Measurements from ENCODE around the gene DNPH1. TPM values are rescaled to one million over a fixed set of nuclear protein-coding genes. Genes with fewer than 3 reads are reported as not detected.

DNPH1 gene
- polyA plus RNA-seq, 3 donors = 31.9 to 55.4 (median 42.7) TPM

- peaks cover 69 to 73% of the 10 kb centered on the region in 2 donors for H3K36me3 ChIP-seq (replicated peaks in 1 of 2; ENCODE audit: control insufficient read depth in 1 of 2, insufficient read depth in 2 of 2, low read length in 2 of 2)
- H2AFZ ChIP-seq (ENCODE audit: insufficient read depth, low read depth, low read length, poor library complexity, severe bottlenecking) = no peak overlapping the region
- no peak overlapping the region for H3K9ac ChIP-seq (ENCODE audit: insufficient read depth, low read length, poor library complexity, severe bottlenecking)
- H3K36me3 Mint-ChIP-seq = peaks cover 62 to 75% of the 10 kb centered on the region in 2 donors
- H3K4me3 Mint-ChIP-seq = no peak overlapping the region
- H3K4me3 ChIP-seq (replicated peaks in 1 of 3; ENCODE audit: low read depth in 2 of 3, low read length in 3 of 3) = no peak overlapping the region
- TF ChIP-seq, protein P1, sequence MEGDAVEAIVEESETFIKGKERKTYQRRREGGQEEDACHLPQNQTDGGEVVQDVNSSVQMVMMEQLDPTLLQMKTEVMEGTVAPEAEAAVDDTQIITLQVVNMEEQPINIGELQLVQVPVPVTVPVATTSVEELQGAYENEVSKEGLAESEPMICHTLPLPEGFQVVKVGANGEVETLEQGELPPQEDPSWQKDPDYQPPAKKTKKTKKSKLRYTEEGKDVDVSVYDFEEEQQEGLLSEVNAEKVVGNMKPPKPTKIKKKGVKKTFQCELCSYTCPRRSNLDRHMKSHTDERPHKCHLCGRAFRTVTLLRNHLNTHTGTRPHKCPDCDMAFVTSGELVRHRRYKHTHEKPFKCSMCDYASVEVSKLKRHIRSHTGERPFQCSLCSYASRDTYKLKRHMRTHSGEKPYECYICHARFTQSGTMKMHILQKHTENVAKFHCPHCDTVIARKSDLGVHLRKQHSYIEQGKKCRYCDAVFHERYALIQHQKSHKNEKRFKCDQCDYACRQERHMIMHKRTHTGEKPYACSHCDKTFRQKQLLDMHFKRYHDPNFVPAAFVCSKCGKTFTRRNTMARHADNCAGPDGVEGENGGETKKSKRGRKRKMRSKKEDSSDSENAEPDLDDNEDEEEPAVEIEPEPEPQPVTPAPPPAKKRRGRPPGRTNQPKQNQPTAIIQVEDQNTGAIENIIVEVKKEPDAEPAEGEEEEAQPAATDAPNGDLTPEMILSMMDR (IDR thresholded peaks at IDR 0.05) = no peak
- WGBS (ENCODE audit: insufficient coverage) = 98% methylated on average over 8 of the region's 10 CpGs
- no peak overlapping the region for H3K27ac ChIP-seq (ENCODE audit: low read depth in 1 of 2, low read length in 2 of 2)
- no peaks in the 10 kb centered on the region for H3K9me3 ChIP-seq (replicated peaks in 1 of 2; ENCODE audit: control insufficient read depth in 1 of 2, insufficient read depth in 1 of 2, low read length in 2 of 2)
- no peaks in the 10 kb centered on the region for H3K79me2 ChIP-seq (ENCODE audit: insufficient read depth, low read length)
- H3K27me3 Mint-ChIP-seq (ENCODE audit: low read depth in 3 of 3) = peaks cover 0 to under 1% (median 0%) of the 10 kb centered on the region in 3 donors
- no peaks in the 10 kb centered on the region for H4K20me1 ChIP-seq (ENCODE audit: insufficient read depth, low read length)
- H3K27me3 ChIP-seq (ENCODE audit: control insufficient read depth in 2 of 2, insufficient read depth in 2 of 2, low read length in 2 of 2) = no peaks in the 10 kb centered on the region
- peaks cover under 1 to 3% of the 10 kb centered on the region in 2 donors for H3K4me1 ChIP-seq (ENCODE audit: control insufficient read depth in 1 of 2, insufficient read depth in 2 of 2, low read length in 2 of 2)
- H3K4me1 Mint-ChIP-seq = peaks cover 14% of the 10 kb centered on the region
- peak overlapping the region in 2 of 7 donors; percentile 37 to 40 for H3K27ac Mint-ChIP-seq
- DNase-seq = no peak
- no peak overlapping the region for H3K4me2 ChIP-seq (replicated peaks; ENCODE audit: extremely low read depth, low read length, poor library complexity, severe bottlenecking)
- intact Hi-C loops (cut with micrococcal nuclease) = no loop called here
- no peaks in the 10 kb centered on the region for H3K9me3 Mint-ChIP-seq
These were observed 40.9 kb downstream of the DNPH1 start for GRCh38 chr6:43188426-43188825.

GRCh38 chr6:43187821-43188220 lies 41.5 kb downstream of the DNPH1 start:
- Mint-ChIP-seq H3K4me1 (peaks cover 20% of the 10 kb centered on the region), H3K27me3 (ENCODE audit: low read depth in 3 of 3) (peaks cover 0 to 2% (median 0%) of the 10 kb centered on the region in 3 donors), H3K4me3 (no peak overlapping the region), H3K9me3 (no peaks in the 10 kb centered on the region), H3K27ac (peak overlapping the region in 2 of 7 donors; percentile 2 to 5), H3K36me3 (peaks cover 56 to 69% of the 10 kb centered on the region in 2 donors)
- DNase-seq = no peak
- no peak overlapping the region for H3K4me3 ChIP-seq (replicated peaks in 1 of 3; ENCODE audit: low read depth in 2 of 3, low read length in 3 of 3)
- H3K27me3 ChIP-seq (ENCODE audit: control insufficient read depth in 2 of 2, insufficient read depth in 2 of 2, low read length in 2 of 2) = no peaks in the 10 kb centered on the region
- 98% methylated on average over 6 of the region's 7 CpGs for WGBS (ENCODE audit: insufficient coverage)
- intact Hi-C loops (cut with micrococcal nuclease) = no loop called here
- H3K4me2 ChIP-seq (replicated peaks; ENCODE audit: extremely low read depth, low read length, poor library complexity, severe bottlenecking) = no peak overlapping the region
- H3K27ac ChIP-seq (ENCODE audit: low read depth in 1 of 2, low read length in 2 of 2) = no peak overlapping the region
- no peaks in the 10 kb centered on the region for H4K20me1 ChIP-seq (ENCODE audit: insufficient read depth, low read length)
- H3K9ac ChIP-seq (ENCODE audit: insufficient read depth, low read length, poor library complexity, severe bottlenecking) = no peak overlapping the region
- no peak overlapping the region for H2AFZ ChIP-seq (ENCODE audit: insufficient read depth, low read depth, low read length, poor library complexity, severe bottlenecking)
- no peaks in the 10 kb centered on the region for H3K9me3 ChIP-seq (replicated peaks in 1 of 2; ENCODE audit: control insufficient read depth in 1 of 2, insufficient read depth in 1 of 2, low read length in 2 of 2)
- TF ChIP-seq, protein P1 (IDR thresholded peaks at IDR 0.05) = no peak
- H3K79me2 ChIP-seq (ENCODE audit: insufficient read depth, low read length) = no peaks in the 10 kb centered on the region
- peaks cover 63 to 67% of the 10 kb centered on the region in 2 donors for H3K36me3 ChIP-seq (replicated peaks in 1 of 2; ENCODE audit: control insufficient read depth in 1 of 2, insufficient read depth in 2 of 2, low read length in 2 of 2)
- peaks cover 6 to 9% of the 10 kb centered on the region in 2 donors for H3K4me1 ChIP-seq (ENCODE audit: control insufficient read depth in 1 of 2, insufficient read depth in 2 of 2, low read length in 2 of 2)
